ENCODE data around the gene KRT83. TPM values are rescaled to one million over a fixed set of nuclear protein-coding genes. Genes with fewer than 3 reads are reported as not detected.

Gene KRT83
- total and polyA plus RNA-seq, 2 donors (not counting 1 experiment from before 2014, with no cell fraction given) = not detected

GRCh38 chr12:52319097-52319496 lies 2.1 kb downstream of the KRT83 start:
- Histone ChIP-seq H2AFZ (ENCODE audit: insufficient read depth, low read depth, low read length, poor library complexity, severe bottlenecking) (no peak overlapping the region), H3K27me3 (replicated peaks in 1 of 4; ENCODE audit: control extremely low read depth in 1 of 4, control insufficient read depth in 3 of 4, insufficient read depth in 4 of 4, low read length in 3 of 4) (peaks cover 0 to 29% (median 4%) of the 10 kb centered on the region in 4 experiments), H4K20me1 (ENCODE audit: control insufficient read depth, insufficient read depth, low read length, poor library complexity, severe bottlenecking) (no peaks in the 10 kb centered on the region), H3K27ac (ENCODE audit: low read length in 2 of 2) (no peak overlapping the region), H3K9ac (ENCODE audit: low read length) (no peak overlapping the region), H3K4me2 (replicated peaks; ENCODE audit: low read depth, low read length, poor library complexity, severe bottlenecking) (no peak overlapping the region), H3K36me3 (replicated peaks in 1 of 2; ENCODE audit: control extremely low read depth in 1 of 2, control insufficient read depth in 1 of 2, extremely low read depth in 1 of 2, insufficient read depth in 2 of 2, low read length in 1 of 2) (no peaks in the 10 kb centered on the region), H3K4me3 (ENCODE audit: control extremely low read depth in 1 of 5, extremely low read depth in 1 of 5, insufficient read depth in 1 of 5, low read depth in 2 of 5, low read length in 4 of 5) (no peak overlapping the region), H3K79me2 (ENCODE audit: control insufficient read depth, insufficient read depth, low read length) (no peaks in the 10 kb centered on the region), H3K9me3 (ENCODE audit: control extremely low read depth in 1 of 3, control insufficient read depth in 2 of 3, insufficient read depth in 1 of 3, low read length in 2 of 3) (no peaks in the 10 kb centered on the region), H3K4me1 (ENCODE audit: control insufficient read depth in 2 of 2, insufficient read depth in 2 of 2, low read length in 2 of 2) (no peaks in the 10 kb centered on the region)
- Mint-ChIP-seq H3K9me3 (ENCODE audit: insufficient read depth) (no peaks in the 10 kb centered on the region), H3K27ac (no peak overlapping the region), H3K4me3 (no peak overlapping the region), H3K4me1 (no peaks in the 10 kb centered on the region), H3K27me3 (peaks cover 34% of the 10 kb centered on the region)
- WGBS (ENCODE audit: insufficient coverage) = 73% methylated on average over 10 of the region's 11 CpGs
- ChIA-PET POLR2A (no interaction called here), CTCF (interaction anchor here (0.6 to 1.2 kb wide), 3 partner anchors 8 to 41 kb away, joined by 3 read pairs; no protein-coding TSS in a partner anchor)
- DNase-seq = no peak
- intact Hi-C loops (cut with micrococcal nuclease) = no loop called here
- ATAC-seq (ENCODE audit: low read depth) = no peak
- TF ChIP-seq CTCF (IDR thresholded peaks at IDR 0.05) (no peak), EZH2 (IDR thresholded peaks at IDR 0.05; ENCODE audit: borderline replicate concordance, insufficient read depth, low read depth, low read length, poor library complexity, severe bottlenecking) (no peak)

- Mint-ChIP-seq H3K4me3 (no peak overlapping the region), H3K4me1 (no peaks in the 10 kb centered on the region), H3K27me3 (peaks cover 38% of the 10 kb centered on the region), H3K27ac (no peak overlapping the region), H3K9me3 (ENCODE audit: insufficient read depth) (no peaks in the 10 kb centered on the region)
- POLR2A ChIA-PET = no interaction called here
- no peak overlapping the region for H3K9ac ChIP-seq (ENCODE audit: low read length)
- H3K4me1 ChIP-seq (ENCODE audit: control insufficient read depth in 2 of 2, insufficient read depth in 2 of 2, low read length in 2 of 2) = no peaks in the 10 kb centered on the region
- H3K4me3 ChIP-seq (ENCODE audit: control extremely low read depth in 1 of 5, extremely low read depth in 1 of 5, insufficient read depth in 1 of 5, low read depth in 2 of 5, low read length in 4 of 5) = no peak overlapping the region
- H2AFZ ChIP-seq (ENCODE audit: insufficient read depth, low read depth, low read length, poor library complexity, severe bottlenecking) = no peak overlapping the region
- intact Hi-C loops (cut with micrococcal nuclease) = no loop called here
- no peaks in the 10 kb centered on the region for H3K9me3 ChIP-seq (ENCODE audit: control extremely low read depth in 1 of 3, control insufficient read depth in 2 of 3, insufficient read depth in 1 of 3, low read length in 2 of 3)
- H3K27me3 ChIP-seq (replicated peaks in 1 of 4; ENCODE audit: control extremely low read depth in 1 of 4, control insufficient read depth in 3 of 4, insufficient read depth in 4 of 4, low read length in 3 of 4) = peaks cover 0 to 27% (median 3%) of the 10 kb centered on the region in 4 experiments
- ATAC-seq (ENCODE audit: low read depth) (no peak), DNase-seq (no peak)
- 100% methylated on average over 2 of the region's 11 CpGs for WGBS (ENCODE audit: insufficient coverage)
- H3K79me2 ChIP-seq (ENCODE audit: control insufficient read depth, insufficient read depth, low read length) = no peaks in the 10 kb centered on the region
- H3K27ac ChIP-seq (ENCODE audit: low read length in 2 of 2) = no peak overlapping the region
- H3K36me3 ChIP-seq (replicated peaks in 1 of 2; ENCODE audit: control extremely low read depth in 1 of 2, control insufficient read depth in 1 of 2, extremely low read depth in 1 of 2, insufficient read depth in 2 of 2, low read length in 1 of 2) = no peaks in the 10 kb centered on the region
- H4K20me1 ChIP-seq (ENCODE audit: control insufficient read depth, insufficient read depth, low read length, poor library complexity, severe bottlenecking) = no peaks in the 10 kb centered on the region
- CTCF ChIA-PET = interaction anchor here (0.6 to 0.8 kb wide), 2 partner anchors 9 to 40 kb away, joined by 3 read pairs; no protein-coding TSS in a partner anchor
- no peak overlapping the region for H3K4me2 ChIP-seq (replicated peaks; ENCODE audit: low read depth, low read length, poor library complexity, severe bottlenecking)
- TF ChIP-seq CTCF (IDR thresholded peaks at IDR 0.05) (no peak), EZH2 (IDR thresholded peaks at IDR 0.05; ENCODE audit: borderline replicate concordance, insufficient read depth, low read depth, low read length, poor library complexity, severe bottlenecking) (no peak)
Observed at GRCh38 chr12:52318241-52318990, 2.8 kb downstream of the KRT83 start.
